ENCODE measurements around the gene TSEN34. TPM values are rescaled to one million over a fixed set of nuclear protein-coding genes. Genes with fewer than 3 reads are reported as not detected.
A peak's percentile ranks its signal among the peaks of the same experiment; 100 is the strongest.
"Not testable (repeated sequence)": the region's sequence is repeated elsewhere in the genome, so short reads cannot be mapped to it uniquely, and the experiment has no call there.

The TSEN34 gene
- total RNA-seq, 2 experiments from 2014 or later = 8.4 to 8.6 TPM

DNA sequence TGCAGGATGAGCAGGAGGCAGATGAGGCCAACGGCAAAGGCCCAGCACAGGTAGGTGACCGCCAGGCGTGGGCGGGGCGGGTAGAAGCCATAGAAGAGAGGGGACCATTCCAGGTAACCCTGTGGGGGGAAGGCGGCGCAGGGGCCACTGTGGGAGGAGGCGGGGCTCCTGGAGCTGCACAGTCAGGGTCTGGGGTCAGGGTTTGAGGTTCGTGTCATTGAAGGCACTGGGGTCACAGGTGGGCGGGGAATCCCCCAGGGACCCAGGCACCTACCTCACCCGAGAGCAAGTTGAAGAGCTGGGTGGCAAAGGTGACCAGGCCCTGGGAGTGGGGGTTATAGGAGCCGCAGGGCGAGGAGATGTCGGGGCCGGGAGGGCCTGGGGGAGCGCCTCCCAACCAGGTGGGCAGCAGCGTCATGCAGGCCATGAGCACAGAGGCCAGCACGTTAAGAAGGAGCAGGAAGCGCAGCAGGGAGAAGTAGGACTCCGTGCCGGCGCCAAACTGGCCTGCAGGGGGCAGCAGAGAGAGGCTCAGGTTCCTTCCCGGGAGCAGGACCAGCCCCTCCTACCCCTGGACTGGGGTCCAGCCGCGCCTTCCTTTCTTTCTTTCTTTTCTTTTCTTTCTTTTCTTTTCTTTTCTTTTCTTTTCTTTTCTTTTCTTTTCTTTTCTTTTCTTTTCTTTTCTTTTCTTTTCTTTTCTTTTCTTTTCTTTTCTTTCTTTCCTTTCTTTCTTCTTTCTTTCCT, 22.8 kb upstream of the TSEN34 start:
- H3K36me3 ChIP-seq (ENCODE audit: insufficient read depth, low read length) = no peaks in the 10 kb centered on the region
- H3K4me3 Mint-ChIP-seq = no peak overlapping the region
- no peaks in the 10 kb centered on the region for H3K36me3 Mint-ChIP-seq (ENCODE audit: low read depth)
- H3K27ac Mint-ChIP-seq = no peak overlapping the region
- H3K4me1 ChIP-seq (ENCODE audit: insufficient read depth, low read length) = peaks cover 34% of the 10 kb centered on the region
- ATAC-seq (ENCODE audit: poor library complexity) (peak; percentile 83), DNase-seq (peak; percentile 79 to 97 (median 90))
- H3K9me3 Mint-ChIP-seq = no peaks in the 10 kb centered on the region
- ChIA-PET CTCF (interaction anchor here (0.6 to 2.0 kb wide), 13 partner anchors 8 to 302 kb away, joined by 3 to 20 read pairs (median 4); partner anchors contain the start of genes CNOT3, LENG1, MBOAT7 and PRPF31), POLR2A (interaction anchor here (0.7 to 1.3 kb wide), 4 partner anchors 9 to 280 kb away, joined by 3 to 7 read pairs (median 4); partner anchors contain the start of genes CNOT3, LENG1, LENG8 and MBOAT7)
- H3K27ac ChIP-seq (ENCODE audit: low read depth in 1 of 2, low read length in 2 of 2) = no peak overlapping the region
- intact Hi-C loops (cut with DNase I, micrococcal nuclease) = loop anchor here (1.0 to 2.0 kb wide), 4 partner anchors 20 to 224 kb away; partner anchors contain the start of gene MBOAT7 (in 1 of the 2)
- no peaks in the 10 kb centered on the region for H3K27me3 Mint-ChIP-seq
- H3K9me3 ChIP-seq (ENCODE audit: control insufficient read depth in 1 of 2, insufficient read depth in 1 of 2, low read length in 2 of 2) = peaks cover 0 to 5% of the 10 kb centered on the region in 2 experiments
- no peaks in the 10 kb centered on the region for H3K27me3 ChIP-seq (ENCODE audit: control insufficient read depth in 1 of 2, insufficient read depth in 2 of 2, low read length in 2 of 2)
- peak; percentile 80 for TF ChIP-seq CTCF (IDR thresholded peaks at IDR 0.05)
- H3K4me1 Mint-ChIP-seq (ENCODE audit: low read depth) = peaks cover 12% of the 10 kb centered on the region
- no peak overlapping the region for H3K4me3 ChIP-seq (ENCODE audit: low read length)

DNA sequence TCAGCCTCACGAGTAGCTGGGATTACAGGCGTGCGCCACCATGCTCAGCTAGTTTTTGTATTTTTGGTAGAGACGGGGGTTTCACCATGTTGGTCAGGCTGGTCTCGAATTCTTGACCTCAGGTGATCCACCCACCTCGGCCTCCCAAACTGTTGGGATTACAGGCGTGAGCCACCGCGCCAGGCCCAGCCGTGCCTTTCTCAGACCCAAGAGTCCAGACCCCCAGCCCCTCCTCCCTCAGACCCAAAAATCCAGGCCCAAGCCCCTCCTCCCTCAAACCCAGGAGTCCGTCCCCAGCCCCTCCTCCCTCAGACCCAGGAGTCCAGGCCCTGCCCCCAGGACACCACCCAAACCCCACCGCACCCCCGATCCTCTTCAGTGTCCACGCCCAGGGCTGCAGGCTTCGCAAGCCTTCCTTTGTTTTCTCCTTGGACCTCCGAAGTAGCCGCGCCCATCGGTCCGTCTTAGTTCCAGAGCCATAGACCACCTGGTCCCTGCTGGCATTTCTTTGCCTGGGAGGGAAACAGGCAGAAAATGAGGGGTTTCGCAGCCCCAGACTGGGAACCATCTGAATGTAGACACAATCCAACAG, 21.9 kb upstream of the TSEN34 start:
- POLR2A ChIA-PET = interaction anchor here (0.8 to 1.3 kb wide), 3 partner anchors 10 to 32 kb away, joined by 4 to 7 read pairs (median 5); partner anchors contain the start of genes CNOT3, LENG1, MBOAT7 and TSEN34

DNA sequence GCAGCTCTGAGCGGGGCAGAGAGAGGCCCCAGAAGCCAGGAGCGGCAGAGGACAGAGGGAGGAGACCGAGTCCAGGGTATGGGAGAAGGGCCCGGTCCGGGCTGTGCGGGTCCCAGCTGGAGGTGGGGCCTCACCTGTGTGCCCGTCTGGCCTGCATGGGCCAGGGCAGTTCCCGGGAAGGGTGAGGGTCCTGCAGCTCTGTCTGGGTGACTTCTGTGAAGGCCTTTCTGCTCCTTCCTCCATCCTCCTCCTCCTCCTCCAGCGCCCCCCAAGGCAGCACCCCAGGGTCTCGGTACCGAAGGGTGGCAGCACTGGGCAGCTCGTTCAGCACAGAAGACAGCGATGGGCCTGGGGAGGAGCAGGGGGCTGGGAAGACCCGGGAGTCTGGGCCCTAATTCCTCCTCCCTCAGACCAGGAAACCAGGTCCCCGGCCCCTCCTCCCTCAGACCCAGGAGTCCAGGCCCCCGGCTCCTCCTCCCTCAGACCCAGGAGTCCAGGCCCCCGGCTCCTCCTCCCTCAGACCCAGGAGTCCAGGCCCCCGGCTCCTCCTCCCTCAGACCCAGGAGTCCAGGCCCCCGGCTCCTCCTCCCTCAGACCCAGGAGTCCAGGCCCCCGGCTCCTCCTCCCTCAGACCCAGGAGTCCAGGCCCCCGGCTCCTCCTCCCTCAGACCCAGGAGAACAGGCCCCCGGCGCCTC, 19.2 kb upstream of the TSEN34 start:
- H3K27me3 ChIP-seq (ENCODE audit: control insufficient read depth in 1 of 2, insufficient read depth in 2 of 2, low read length in 2 of 2); H3K4me3 ChIP-seq (ENCODE audit: low read length); H3K4me3 Mint-ChIP-seq; intact Hi-C loops (cut with DNase I, micrococcal nuclease); CTCF ChIA-PET; H3K9me3 Mint-ChIP-seq; H3K9me3 ChIP-seq (ENCODE audit: control insufficient read depth in 1 of 2, insufficient read depth in 1 of 2, low read length in 2 of 2); H3K4me1 Mint-ChIP-seq (ENCODE audit: low read depth); H3K27ac ChIP-seq (ENCODE audit: low read depth in 1 of 2, low read length in 2 of 2); POLR2A ChIA-PET; H3K27ac Mint-ChIP-seq; H3K36me3 ChIP-seq (ENCODE audit: insufficient read depth, low read length); H3K36me3 Mint-ChIP-seq (ENCODE audit: low read depth); H3K27me3 Mint-ChIP-seq; ATAC-seq (ENCODE audit: poor library complexity): not testable (repeated sequence)
- peak in 1 of 14 experiments; percentile 6 for DNase-seq
- H3K4me1 ChIP-seq (ENCODE audit: insufficient read depth, low read length) = peaks cover 19% of the 10 kb centered on the region

More for the DNA sequence above, 21.9 kb upstream of the TSEN34 start:
- no peaks in the 10 kb centered on the region for H3K36me3 Mint-ChIP-seq (ENCODE audit: low read depth)
- Histone ChIP-seq H3K27ac (ENCODE audit: low read depth in 1 of 2, low read length in 2 of 2) (no peak overlapping the region), H3K36me3 (ENCODE audit: insufficient read depth, low read length) (no peaks in the 10 kb centered on the region), H3K4me3 (ENCODE audit: low read length) (no peak overlapping the region), H3K9me3 (ENCODE audit: control insufficient read depth in 1 of 2, insufficient read depth in 1 of 2, low read length in 2 of 2) (peaks cover 0 to 5% of the 10 kb centered on the region in 2 experiments), H3K4me1 (ENCODE audit: insufficient read depth, low read length) (peaks cover 30% of the 10 kb centered on the region), H3K27me3 (ENCODE audit: control insufficient read depth in 1 of 2, insufficient read depth in 2 of 2, low read length in 2 of 2) (no peaks in the 10 kb centered on the region)
- H3K27ac Mint-ChIP-seq = no peak overlapping the region
- H3K27me3 Mint-ChIP-seq = no peaks in the 10 kb centered on the region
- DNase-seq (no peak), ATAC-seq (ENCODE audit: poor library complexity) (no peak)
- peaks cover 10% of the 10 kb centered on the region for H3K4me1 Mint-ChIP-seq (ENCODE audit: low read depth)
- no peak overlapping the region for H3K4me3 Mint-ChIP-seq
- CTCF ChIA-PET = interaction anchor here (0.6 to 2.0 kb wide), 13 partner anchors 9 to 303 kb away, joined by 3 to 20 read pairs (median 4); partner anchors contain the start of genes CNOT3, LENG1, MBOAT7 and PRPF31
- intact Hi-C loops (cut with DNase I, micrococcal nuclease) = loop anchor here in 1 of 2 experiments (2.0 kb wide), 2 partner anchors 20 to 224 kb away; partner anchors contain the start of gene MBOAT7
- no peaks in the 10 kb centered on the region for H3K9me3 Mint-ChIP-seq
- no peak for TF ChIP-seq CTCF (IDR thresholded peaks at IDR 0.05)

All from CD4-positive, alpha-beta T cell (primary cell).